Endothelial cell of umbilical vein (primary cell): ENCODE data around the gene EIF4A3. TPM values are rescaled to one million over a fixed set of nuclear protein-coding genes. Genes with fewer than 3 reads are reported as not detected.

ENCODE experiments used
- BruUV-seq: library from RNA; stranded (reverse); fragments of 400-500 nt; replicated peaks from 2 replicates; lab custom pipeline; 2021; lab: Mats Ljungman, UMichigan
- CTCF ChIA-PET: fragments of 300-600, 350-600 bp; sonication (Branson Sonifier 250); formaldehyde crosslinking; loops from one replicate; lab custom pipeline; 2021; ENCODE audit warnings: antibody characterized with exemption, inconsistent platforms; lab: Charles Lee
- POLR2A ChIA-PET: fragments of 300-600, 350-600 bp; sonication (Branson Sonifier 250); formaldehyde crosslinking; loops from one replicate; lab custom pipeline; 2021; ENCODE audit warnings: antibody characterized with exemption, inconsistent platforms; lab: Charles Lee
- DNase-seq: peaks from one replicate; pipeline ENCODE4 v3.0.0-alpha.2; 2011; ENCODE audit warnings: low read depth, low spot score
- FAIRE-seq: peaks from 2 replicates; lab custom pipeline; 2011; peaks lifted over from hg19 to GRCh38; lab: Jason Lieb, UNC
- H2AFZ ChIP-seq: 2 replicates; pipeline ENCODE4 v1.6.0; 2012; ENCODE audit warnings: low read depth, low read length, control low read depth, inconsistent platforms
- H3K27ac ChIP-seq: 2 replicates; pipeline ENCODE4 v1.5.1; 2011; ENCODE audit warnings: low read depth, mild to moderate bottlenecking, control low read depth, low read length, moderate library complexity; ENCODE audit not compliant: insufficient read depth
- H3K27me3 ChIP-seq, 2 experiments: 2 replicates each; pipeline versions ENCODE4 v1.6.0 to v1.6.1; 2011; ENCODE audit warnings: low read length in 2 of 2, mixed read lengths in 1 of 2; ENCODE audit not compliant: control insufficient read depth in 2 of 2, insufficient read depth in 2 of 2
- H3K36me3 ChIP-seq, 2 experiments: 2 replicates in 1 of 2; 3 replicates in 1 of 2; pipeline ENCODE4 v1.5.1; 2011; ENCODE audit warnings: low read length in 2 of 2, mild to moderate bottlenecking in 1 of 2, moderate library complexity in 1 of 2; ENCODE audit not compliant: control insufficient read depth in 2 of 2, insufficient read depth in 2 of 2; ENCODE audit errors: extremely low read depth in 1 of 2
- H3K4me1 ChIP-seq: 3 replicates; pipeline ENCODE4 v1.5.1; 2011; ENCODE audit warnings: mild to moderate bottlenecking, low read length; ENCODE audit not compliant: control insufficient read depth, insufficient read depth; ENCODE audit errors: extremely low read depth
- H3K4me2 ChIP-seq: 2 replicates; pipeline ENCODE4 v1.6.1; 2011; ENCODE audit warnings: low read length, control low read depth, mixed read lengths; ENCODE audit not compliant: insufficient read depth
- H3K4me3 ChIP-seq, 3 experiments: fragments of 200-600 bp in 1 of 3; sonication (generic), shearing (Covaris generic) in 1 of 3; replicated peaks in 1 of 3; 2 replicates each; pipeline ENCODE4 v1.5.1; 2011 to 2016; ENCODE audit warnings: control low read depth in 3 of 3, low read length in 3 of 3, mild to moderate bottlenecking in 2 of 3, inconsistent platforms in 1 of 3, low read depth in 1 of 3, moderate library complexity in 1 of 3; ENCODE audit not compliant: insufficient read depth in 1 of 3
- H3K79me2 ChIP-seq: 2 replicates; pipeline ENCODE4 v1.6.0; 2012; ENCODE audit warnings: low read length, inconsistent platforms; ENCODE audit not compliant: control insufficient read depth, insufficient read depth
- H3K9ac ChIP-seq: replicated peaks from 2 replicates; pipeline ENCODE3; 2011; ENCODE audit warnings: low read length, control low read depth; ENCODE audit not compliant: insufficient read depth; ENCODE audit errors: extremely low read depth
- H3K9me1 ChIP-seq: replicated peaks from 3 replicates; pipeline ENCODE4 v1.6.0; 2011; ENCODE audit warnings: mild to moderate bottlenecking, low read length; ENCODE audit not compliant: control insufficient read depth, insufficient read depth; ENCODE audit errors: extremely low read depth
- H3K9me3 ChIP-seq: replicated peaks from 2 replicates; pipeline ENCODE4 v1.5.1; 2012; ENCODE audit warnings: low read length, inconsistent platforms; ENCODE audit not compliant: control insufficient read depth, insufficient read depth
- H4K20me1 ChIP-seq: replicated peaks from 2 replicates; pipeline ENCODE3; 2011; ENCODE audit warnings: mild to moderate bottlenecking, low read length; ENCODE audit not compliant: control insufficient read depth, insufficient read depth; ENCODE audit errors: extremely low read depth
- FOS ChIP-seq: IDR thresholded peaks from 2 replicates; pipeline ENCODE4 v1.6.1; 2011; ENCODE audit warnings: mild to moderate bottlenecking, low read length, moderate library complexity, borderline replicate concordance; ENCODE audit not compliant: insufficient read depth
- GATA2 ChIP-seq: IDR thresholded peaks from 2 replicates; pipeline ENCODE4 v1.7.0; 2011; ENCODE audit warnings: low read depth, mild to moderate bottlenecking, moderate library complexity, mixed read lengths, low read length; ENCODE audit not compliant: insufficient read length, insufficient read depth
- JUN ChIP-seq: IDR thresholded peaks from 2 replicates; pipeline ENCODE4 v1.6.1; 2011; ENCODE audit warnings: borderline replicate concordance, low read depth; ENCODE audit not compliant: insufficient read length, insufficient read depth
- MYC ChIP-seq: IDR thresholded peaks from one replicate; pipeline ENCODE4 v1.6.1; 2011; ENCODE audit warnings: mild to moderate bottlenecking, low read depth, low read length
- POLR2A ChIP-seq: IDR thresholded peaks from 2 replicates; pipeline ENCODE4 v1.6.1; 2012; ENCODE audit warnings: low read depth, mild to moderate bottlenecking, control low read depth, low read length
- POLR2AphosphoS5 ChIP-seq: IDR thresholded peaks from 2 replicates; pipeline ENCODE4 v1.6.1; 2012; ENCODE audit warnings: low read depth, mild to moderate bottlenecking, control low read depth, low read length, moderate library complexity; ENCODE audit not compliant: insufficient read depth
- dilution Hi-C: fragments of 300-500 bp; cut with MboI; formaldehyde crosslinking; loops from one replicate; pipeline ENCODE4 v1.15.0; 2019; ENCODE audit warnings: low sequenced_read_pairs; ENCODE audit not compliant: extremely low pct_ligation_motif_present
- intact Hi-C: fragments of 100-400 bp; cut with micrococcal nuclease; formaldehyde crosslinking; loops from one replicate; pipeline ENCODE4 v1.10.0; 2022
- polyA plus RNA-seq, 4 experiments: library from polyadenylated mRNA; depleted of rRNA in 3 of 4; stranded (reverse) in 3 of 4; unstranded in 1 of 4; fragments of >200 nt; gene quantifications; 2 replicates each; pipeline versions ENCODE4 v1.2.1 to v1.2.3, GENCODE V29; 2011 to 2012; ENCODE audit warnings: missing spikeins in 1 of 4
- total RNA-seq: library from RNA; stranded (reverse); gene quantifications from 2 replicates; pipeline ENCODE4 v1.2.3, GENCODE V29; 2021
- TF ChIP-seq, protein P1 (sequence below): IDR thresholded peaks from 2 replicates; pipeline ENCODE4 v1.6.1; 2011; ENCODE audit not compliant: insufficient read depth, insufficient read length
- TF ChIP-seq, protein P2 (sequence below), 2 donors: IDR thresholded peaks; 1 replicate in 1 of 2; 2 replicates in 1 of 2; pipeline ENCODE4 v1.5.1; 2011; ENCODE audit warnings: low read length in 2 of 2, mild to moderate bottlenecking in 2 of 2, moderate library complexity in 2 of 2, control low read depth in 1 of 2, inconsistent platforms in 1 of 2, low read depth in 1 of 2; ENCODE audit not compliant: insufficient read depth in 1 of 2; ENCODE audit errors: extremely low read depth in 1 of 2

Gene EIF4A3
- total and polyA plus RNA-seq, 2 donors (not counting 3 experiments of a cell fraction or from before 2014, with no cell fraction given): 90.4 to 94.5 TPM

DNA sequence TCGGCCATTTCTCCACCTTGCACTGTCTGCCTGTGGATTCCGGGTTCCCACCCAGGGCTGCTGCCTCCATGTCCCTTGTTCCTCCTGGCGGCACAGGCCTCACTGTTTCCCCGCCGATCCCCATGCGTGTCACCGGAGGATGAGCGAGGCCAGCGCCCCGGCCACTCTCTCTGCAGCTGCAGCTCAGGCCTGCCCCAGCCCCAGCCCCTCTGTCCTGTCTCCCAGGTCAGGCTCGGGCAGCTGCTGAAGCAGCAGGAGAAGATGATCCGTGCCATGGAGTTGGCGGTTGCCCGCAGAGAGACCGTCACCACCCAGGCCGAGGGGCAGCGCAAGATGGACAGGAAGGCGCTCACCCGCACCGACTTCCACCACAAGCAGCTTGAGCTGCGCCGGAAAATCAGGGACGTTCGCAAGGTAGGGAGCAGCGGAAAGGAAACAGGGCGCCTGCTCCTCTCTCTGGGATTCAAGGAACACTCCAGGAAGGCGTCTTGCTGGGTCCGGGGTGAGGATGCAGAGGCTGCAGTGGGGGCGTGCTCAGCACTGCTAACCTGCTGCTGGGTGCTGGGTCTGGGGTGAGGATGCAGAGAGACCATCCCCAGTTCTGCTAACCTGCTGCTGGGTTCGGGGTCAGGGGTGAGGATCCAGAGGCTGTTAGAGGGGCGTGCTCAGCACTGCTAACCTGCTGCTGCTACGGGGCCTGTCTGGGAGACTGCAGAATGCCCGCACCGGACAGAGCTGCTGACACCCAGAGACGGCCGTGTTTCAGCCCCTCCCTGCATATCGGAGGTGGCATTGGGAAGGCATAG is 51.7 kb downstream of the EIF4A3 start:
- H3K9ac ChIP-seq: no peak overlapping the region
- no peaks in the 10 kb centered on the region for H3K9me3 ChIP-seq
- H3K4me1 ChIP-seq: no peaks in the 10 kb centered on the region
- intact Hi-C loops (no loop called here), dilution Hi-C loops (no loop called here)
- H3K4me2 ChIP-seq: no peak overlapping the region
- ChIA-PET CTCF (interaction anchor here (0.9 kb wide), 1 partner anchor 13 kb away, joined by 5 read pairs; no protein-coding TSS in a partner anchor), POLR2A (no interaction called here)
- no peak for TF ChIP-seq MYC
- TF ChIP-seq POLR2A: no peak
- TF ChIP-seq FOS: no peak
- H3K27ac ChIP-seq: no peak overlapping the region
- BruUV-seq: no TSS peak
- no peak for DNase-seq
- no peaks in the 10 kb centered on the region for H3K27me3 ChIP-seq
- H3K36me3 ChIP-seq: no peaks in the 10 kb centered on the region
- no peaks in the 10 kb centered on the region for H3K79me2 ChIP-seq
- no peaks in the 10 kb centered on the region for H3K9me1 ChIP-seq
- no peaks in the 10 kb centered on the region for H4K20me1 ChIP-seq
- no peak for FAIRE-seq
- no peak overlapping the region for H2AFZ ChIP-seq
- no peak overlapping the region for H3K4me3 ChIP-seq

DNA sequence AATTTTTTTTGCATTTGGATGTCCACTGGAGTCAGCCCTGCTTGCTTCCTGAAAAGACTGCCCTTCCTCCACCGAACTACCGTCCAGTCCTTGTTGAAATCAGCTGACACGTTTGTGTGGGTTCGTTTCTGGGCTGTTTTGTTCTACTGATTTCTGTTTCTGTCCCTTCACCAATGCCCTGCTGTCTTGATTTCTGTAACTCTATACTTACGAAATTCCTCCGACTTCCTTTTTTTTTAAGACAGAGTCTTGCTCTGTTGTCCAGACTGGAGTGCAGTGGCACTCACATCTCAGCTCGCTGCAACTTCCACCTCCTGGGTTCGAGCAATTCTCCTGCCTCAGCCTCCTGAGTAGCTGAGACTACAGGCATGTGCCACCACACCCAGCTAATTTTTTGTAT is 54.0 kb downstream of the EIF4A3 start:
- ChIA-PET POLR2A (no interaction called here), CTCF (interaction anchor here (1.0 to 3.8 kb wide), 5 partner anchors 8 to 99 kb away, joined by 3 to 23 read pairs (median 3); partner anchors contain the start of gene GAA)
- Histone ChIP-seq H3K9me1 (no peaks in the 10 kb centered on the region), H3K4me1 (no peaks in the 10 kb centered on the region), H3K4me2 (no peak overlapping the region), H3K4me3 (no peak overlapping the region), H3K79me2 (no peaks in the 10 kb centered on the region), H2AFZ (no peak overlapping the region), H3K27ac (no peak overlapping the region), H3K9me3 (no peaks in the 10 kb centered on the region), H3K9ac (no peak overlapping the region), H4K20me1 (no peaks in the 10 kb centered on the region), H3K36me3 (no peaks in the 10 kb centered on the region), H3K27me3 (no peaks in the 10 kb centered on the region)
- BruUV-seq: no TSS peak
- FAIRE-seq: no peak
- TF ChIP-seq POLR2A (no peak), POLR2AphosphoS5 (no peak), JUN (no peak), GATA2 (no peak)
- TF ChIP-seq, protein P1, sequence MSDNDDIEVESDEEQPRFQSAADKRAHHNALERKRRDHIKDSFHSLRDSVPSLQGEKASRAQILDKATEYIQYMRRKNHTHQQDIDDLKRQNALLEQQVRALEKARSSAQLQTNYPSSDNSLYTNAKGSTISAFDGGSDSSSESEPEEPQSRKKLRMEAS: no peak
- TF ChIP-seq, protein P2, sequence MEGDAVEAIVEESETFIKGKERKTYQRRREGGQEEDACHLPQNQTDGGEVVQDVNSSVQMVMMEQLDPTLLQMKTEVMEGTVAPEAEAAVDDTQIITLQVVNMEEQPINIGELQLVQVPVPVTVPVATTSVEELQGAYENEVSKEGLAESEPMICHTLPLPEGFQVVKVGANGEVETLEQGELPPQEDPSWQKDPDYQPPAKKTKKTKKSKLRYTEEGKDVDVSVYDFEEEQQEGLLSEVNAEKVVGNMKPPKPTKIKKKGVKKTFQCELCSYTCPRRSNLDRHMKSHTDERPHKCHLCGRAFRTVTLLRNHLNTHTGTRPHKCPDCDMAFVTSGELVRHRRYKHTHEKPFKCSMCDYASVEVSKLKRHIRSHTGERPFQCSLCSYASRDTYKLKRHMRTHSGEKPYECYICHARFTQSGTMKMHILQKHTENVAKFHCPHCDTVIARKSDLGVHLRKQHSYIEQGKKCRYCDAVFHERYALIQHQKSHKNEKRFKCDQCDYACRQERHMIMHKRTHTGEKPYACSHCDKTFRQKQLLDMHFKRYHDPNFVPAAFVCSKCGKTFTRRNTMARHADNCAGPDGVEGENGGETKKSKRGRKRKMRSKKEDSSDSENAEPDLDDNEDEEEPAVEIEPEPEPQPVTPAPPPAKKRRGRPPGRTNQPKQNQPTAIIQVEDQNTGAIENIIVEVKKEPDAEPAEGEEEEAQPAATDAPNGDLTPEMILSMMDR (IDR thresholded peaks at IDR 0.05; ENCODE audit: extremely low read depth in 1 of 2, insufficient read depth in 1 of 2, low read depth in 1 of 2, low read length in 2 of 2): no peak
- DNase-seq: no peak
- intact Hi-C loops: no loop called here
- dilution Hi-C loops: no loop called here
